ENCODE measurements around the gene VTI1A.

The VTI1A gene

GRCh38 chr10:112807013-112807412, 360.0 kb downstream of the VTI1A start:
- Mint-ChIP-seq H3K36me3 (ENCODE audit: insufficient read depth) (peaks cover 2% of the 10 kb centered on the region), H3K4me3 (no peak overlapping the region), H3K27me3 (no peaks in the 10 kb centered on the region), H3K9me3 (no peaks in the 10 kb centered on the region), H3K27ac (ENCODE audit: low read depth) (no peak overlapping the region), H3K4me1 (no peaks in the 10 kb centered on the region)
- DNase-seq (ENCODE audit: low spot score in 2 of 2) = no peak
- no peak for ATAC-seq (replicated peaks; ENCODE audit: extremely low read depth, poor library complexity, severe bottlenecking)

GRCh38 chr10:112809736-112810135, 362.7 kb downstream of the VTI1A start:
- no peak overlapping the region for H3K4me3 Mint-ChIP-seq
- H3K4me1 Mint-ChIP-seq = no peaks in the 10 kb centered on the region
- no peaks in the 10 kb centered on the region for H3K9me3 Mint-ChIP-seq
- DNase-seq (ENCODE audit: low spot score in 2 of 2) (no peak), ATAC-seq (replicated peaks; ENCODE audit: extremely low read depth, poor library complexity, severe bottlenecking) (no peak)
- no peaks in the 10 kb centered on the region for H3K27me3 Mint-ChIP-seq
- no peak overlapping the region for H3K27ac Mint-ChIP-seq (ENCODE audit: low read depth)
- H3K36me3 Mint-ChIP-seq (ENCODE audit: insufficient read depth) = peaks cover 5% of the 10 kb centered on the region

- Mint-ChIP-seq H3K36me3 (ENCODE audit: insufficient read depth) (peaks cover 11% of the 10 kb centered on the region), H3K4me3 (no peak overlapping the region), H3K27me3 (no peaks in the 10 kb centered on the region), H3K9me3 (no peaks in the 10 kb centered on the region), H3K27ac (ENCODE audit: low read depth) (no peak overlapping the region), H3K4me1 (no peaks in the 10 kb centered on the region)
- no peak for ATAC-seq (replicated peaks; ENCODE audit: extremely low read depth, poor library complexity, severe bottlenecking)
- no peak for DNase-seq (ENCODE audit: low spot score in 2 of 2)
Measured at GRCh38 chr10:112810711-112811151, 363.7 kb downstream of the VTI1A start.

GRCh38 chr10:112811741-112812551, 364.9 kb downstream of the VTI1A start:
- no peak overlapping the region for H3K4me3 Mint-ChIP-seq
- no peak for ATAC-seq (replicated peaks; ENCODE audit: extremely low read depth, poor library complexity, severe bottlenecking)
- H3K9me3 Mint-ChIP-seq = no peaks in the 10 kb centered on the region
- no peaks in the 10 kb centered on the region for H3K27me3 Mint-ChIP-seq
- no peaks in the 10 kb centered on the region for H3K4me1 Mint-ChIP-seq
- peaks cover 15% of the 10 kb centered on the region for H3K36me3 Mint-ChIP-seq (ENCODE audit: insufficient read depth)
- no peak for DNase-seq (ENCODE audit: low spot score in 2 of 2)
- H3K27ac Mint-ChIP-seq (ENCODE audit: low read depth) = no peak overlapping the region

- no peaks in the 10 kb centered on the region for H3K27me3 Mint-ChIP-seq
- H3K9me3 Mint-ChIP-seq = no peaks in the 10 kb centered on the region
- peaks cover 15% of the 10 kb centered on the region for H3K36me3 Mint-ChIP-seq (ENCODE audit: insufficient read depth)
- H3K27ac Mint-ChIP-seq (ENCODE audit: low read depth) = no peak overlapping the region
- ATAC-seq (replicated peaks; ENCODE audit: extremely low read depth, poor library complexity, severe bottlenecking) (no peak), DNase-seq (ENCODE audit: low spot score in 2 of 2) (no peak)
- no peaks in the 10 kb centered on the region for H3K4me1 Mint-ChIP-seq
- no peak overlapping the region for H3K4me3 Mint-ChIP-seq
Measured at GRCh38 chr10:112812586-112812985, 365.6 kb downstream of the VTI1A start.

- peaks cover 15% of the 10 kb centered on the region for H3K36me3 Mint-ChIP-seq (ENCODE audit: insufficient read depth)
- DNase-seq (ENCODE audit: low spot score in 2 of 2) (no peak), ATAC-seq (replicated peaks; ENCODE audit: extremely low read depth, poor library complexity, severe bottlenecking) (no peak)
- no peak overlapping the region for H3K4me3 Mint-ChIP-seq
- H3K4me1 Mint-ChIP-seq = no peaks in the 10 kb centered on the region
- H3K9me3 Mint-ChIP-seq = no peaks in the 10 kb centered on the region
- H3K27ac Mint-ChIP-seq (ENCODE audit: low read depth) = no peak overlapping the region
- no peaks in the 10 kb centered on the region for H3K27me3 Mint-ChIP-seq
Measured at GRCh38 chr10:112813866-112814591, 367.0 kb downstream of the VTI1A start.

GRCh38 chr10:112815269-112816032, 368.4 kb downstream of the VTI1A start:
- no peaks in the 10 kb centered on the region for H3K9me3 Mint-ChIP-seq

GRCh38 chr10:112816033-112816430, 369.0 kb downstream of the VTI1A start:
- no peaks in the 10 kb centered on the region for H3K27me3 Mint-ChIP-seq
- H3K36me3 Mint-ChIP-seq (ENCODE audit: insufficient read depth) = peaks cover 13% of the 10 kb centered on the region
- H3K9me3 Mint-ChIP-seq = no peaks in the 10 kb centered on the region
- DNase-seq (ENCODE audit: low spot score in 2 of 2) (no peak), ATAC-seq (replicated peaks; ENCODE audit: extremely low read depth, poor library complexity, severe bottlenecking) (no peak)
- no peak overlapping the region for H3K4me3 Mint-ChIP-seq
- no peaks in the 10 kb centered on the region for H3K4me1 Mint-ChIP-seq
- H3K27ac Mint-ChIP-seq (ENCODE audit: low read depth) = no peak overlapping the region

More at GRCh38 chr10:112815269-112816032, 368.4 kb downstream of the VTI1A start:
- H3K36me3 Mint-ChIP-seq (ENCODE audit: insufficient read depth) = peaks cover 13% of the 10 kb centered on the region
- ATAC-seq (replicated peaks; ENCODE audit: extremely low read depth, poor library complexity, severe bottlenecking) (no peak), DNase-seq (ENCODE audit: low spot score in 2 of 2) (no peak)
- no peaks in the 10 kb centered on the region for H3K4me1 Mint-ChIP-seq
- H3K27me3 Mint-ChIP-seq = no peaks in the 10 kb centered on the region
- peak overlapping the region; percentile 53 for H3K27ac Mint-ChIP-seq (ENCODE audit: low read depth)
- H3K4me3 Mint-ChIP-seq = no peak overlapping the region

- no peaks in the 10 kb centered on the region for H3K4me1 Mint-ChIP-seq
- no peaks in the 10 kb centered on the region for H3K27me3 Mint-ChIP-seq
- ATAC-seq (replicated peaks; ENCODE audit: extremely low read depth, poor library complexity, severe bottlenecking) = no peak
- no peak for DNase-seq (ENCODE audit: low spot score in 2 of 2)
- H3K4me3 Mint-ChIP-seq = no peak overlapping the region
- peaks cover 16% of the 10 kb centered on the region for H3K36me3 Mint-ChIP-seq (ENCODE audit: insufficient read depth)
- H3K27ac Mint-ChIP-seq (ENCODE audit: low read depth) = no peak overlapping the region
- H3K9me3 Mint-ChIP-seq = no peaks in the 10 kb centered on the region
Measured at GRCh38 chr10:112816891-112817290, 369.9 kb downstream of the VTI1A start.

- no peaks in the 10 kb centered on the region for H3K27me3 Mint-ChIP-seq
- no peak overlapping the region for H3K4me3 Mint-ChIP-seq
- H3K9me3 Mint-ChIP-seq = no peaks in the 10 kb centered on the region
- peaks cover 5% of the 10 kb centered on the region for H3K4me1 Mint-ChIP-seq
- DNase-seq (ENCODE audit: low spot score in 2 of 2) (no peak), ATAC-seq (replicated peaks; ENCODE audit: extremely low read depth, poor library complexity, severe bottlenecking) (no peak)
- H3K36me3 Mint-ChIP-seq (ENCODE audit: insufficient read depth) = peaks cover 16% of the 10 kb centered on the region
- H3K27ac Mint-ChIP-seq (ENCODE audit: low read depth) = no peak overlapping the region
Measured at GRCh38 chr10:112817981-112818777, 371.2 kb downstream of the VTI1A start.

GRCh38 chr10:112819231-112819630, 372.2 kb downstream of the VTI1A start:
- no peak for DNase-seq (ENCODE audit: low spot score in 2 of 2)
- Mint-ChIP-seq H3K36me3 (ENCODE audit: insufficient read depth) (peaks cover 13% of the 10 kb centered on the region), H3K27ac (ENCODE audit: low read depth) (peak overlapping the region; percentile 15), H3K4me1 (peaks cover 5% of the 10 kb centered on the region), H3K4me3 (no peak overlapping the region), H3K9me3 (no peaks in the 10 kb centered on the region), H3K27me3 (no peaks in the 10 kb centered on the region)
- no peak for ATAC-seq (replicated peaks; ENCODE audit: extremely low read depth, poor library complexity, severe bottlenecking)

- ATAC-seq (replicated peaks; ENCODE audit: extremely low read depth, poor library complexity, severe bottlenecking) = no peak
- H3K27me3 Mint-ChIP-seq = no peaks in the 10 kb centered on the region
Measured at GRCh38 chr10:112820320-112820719, 373.3 kb downstream of the VTI1A start.

More at GRCh38 chr10:112820320-112820719, 373.3 kb downstream of the VTI1A start:
- Mint-ChIP-seq H3K4me1 (peaks cover 5% of the 10 kb centered on the region), H3K36me3 (ENCODE audit: insufficient read depth) (peaks cover 10% of the 10 kb centered on the region), H3K9me3 (no peaks in the 10 kb centered on the region), H3K27ac (ENCODE audit: low read depth) (no peak overlapping the region), H3K4me3 (no peak overlapping the region)
- no peak for DNase-seq (ENCODE audit: low spot score in 2 of 2)

Data from central memory CD8-positive, alpha-beta T cell (primary cell).